Left ventricle myocardium inferior (tissue), 1 donor: ENCODE results near the gene RGCC. TPM values are rescaled to one million over a fixed set of nuclear protein-coding genes. Genes with fewer than 3 reads are reported as not detected.

Source experiments
- DNase-seq: peaks from one replicate; pipeline ENCODE4 v3.0.0-alpha.2; 2020
- H3K27ac ChIP-seq: fragments of 200-600 bp; replicated peaks from 2 replicates; pipeline ENCODE4 v1.8.0; 2021
- H3K27me3 ChIP-seq: fragments of 200-600 bp; 2 replicates; pipeline ENCODE4 v1.8.0; 2021; ENCODE audit warnings: low read depth
- H3K36me3 ChIP-seq: fragments of 200-600 bp; 2 replicates; pipeline ENCODE4 v1.8.0; 2021
- H3K4me1 ChIP-seq: fragments of 200-600 bp; 2 replicates; pipeline ENCODE4 v1.8.0; 2021
- H3K4me3 ChIP-seq: fragments of 200-600 bp; 2 replicates; pipeline ENCODE4 v1.8.0; 2021; ENCODE audit warnings: mild to moderate bottlenecking, moderate library complexity
- H3K9me3 ChIP-seq: fragments of 200-600 bp; replicated peaks from 2 replicates; pipeline ENCODE4 v1.8.0; 2021
- CTCF ChIP-seq: fragments of 200-600 bp; IDR thresholded peaks from 2 replicates; pipeline ENCODE4 v1.8.0; 2021; ENCODE audit warnings: antibody characterized with exemption, mild to moderate bottlenecking, borderline replicate concordance
- intact Hi-C: fragments of 100-400 bp; cut with micrococcal nuclease; formaldehyde crosslinking; loops from one replicate; pipeline ENCODE4 v1.11.0; 2022
- long read RNA-seq: library from polyadenylated mRNA; unstranded; transcript quantifications from one replicate; pipeline ENCODE4 v2.0.0, GENCODE V29; 2021
- total RNA-seq: library from RNA; stranded (reverse); fragmentation: NEBNext Ultra II Directional; extraction: Animal tissue kit (Norgen Biotek cat#: 25700); gene quantifications from one replicate; pipeline ENCODE4 v1.2.1, GENCODE V29; 2021
- donor health status: DM: no; HTN: yes; CAD: no; lungs with severe emphysema.

The RGCC gene, protein sequence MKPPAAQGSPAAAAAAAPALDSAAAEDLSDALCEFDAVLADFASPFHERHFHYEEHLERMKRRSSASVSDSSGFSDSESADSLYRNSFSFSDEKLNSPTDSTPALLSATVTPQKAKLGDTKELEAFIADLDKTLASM
- 45.8 TPM for total RNA-seq
- long read RNA-seq, transcript RGCC-201 (5 exons, 960 nt), result major isoform, 36 of 37 reads
- long read RNA-seq, partial matches to known transcripts, result 0 of 37 reads
- long read RNA-seq, other reads (novel, unspliced or antisense), result 1 of 37 reads

DNA sequence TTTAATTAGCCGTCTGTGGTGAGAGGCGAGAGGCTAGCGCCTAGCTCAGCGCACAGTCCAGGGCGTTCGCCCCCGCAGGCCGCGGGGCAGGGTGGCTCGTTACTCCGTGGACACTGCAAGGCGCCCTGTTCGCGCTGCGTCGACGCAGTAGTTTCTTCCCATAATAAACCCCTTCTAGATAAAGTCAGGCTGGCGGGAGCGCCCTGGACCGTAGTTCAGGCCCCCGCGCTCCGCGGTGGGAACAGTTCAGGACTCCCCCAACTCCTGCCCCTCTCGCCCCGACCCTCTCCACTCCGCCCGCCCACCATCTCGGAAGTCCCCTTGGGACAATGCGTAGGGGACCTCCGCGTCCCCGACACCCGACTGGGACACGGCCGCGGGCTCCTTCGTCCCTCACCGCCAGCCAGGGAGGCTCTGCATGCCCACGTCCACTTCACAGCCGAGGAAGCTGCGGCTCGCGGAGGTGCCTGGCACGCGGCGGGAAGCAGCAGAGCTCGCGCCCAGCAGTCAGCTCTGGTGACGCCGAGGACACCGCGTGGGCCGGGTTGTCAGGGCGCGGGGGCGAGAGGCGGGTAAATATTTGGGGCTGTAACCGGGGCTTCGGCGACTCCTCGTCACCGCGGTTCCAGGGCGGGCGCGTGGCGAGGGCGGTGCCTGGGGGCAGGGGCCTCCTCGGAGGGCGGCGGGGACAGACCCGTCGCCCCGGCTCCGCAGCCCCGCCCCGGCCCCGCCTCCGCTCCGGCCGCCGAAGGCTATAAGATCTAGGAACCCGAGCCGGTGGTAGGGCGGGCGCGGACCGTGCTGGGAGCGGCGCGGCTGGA is at the start of gene RGCC:
RGCC (plus strand) TSS at position 783 of the 821 bp plus-strand sequence. CDS start 158 bp downstream, outside the sequence.
- H3K9me3 ChIP-seq, result no peaks in the 10 kb centered on the region
- peaks cover 17% of the 10 kb centered on the region for H3K36me3 ChIP-seq
- peaks cover 29% of the 10 kb centered on the region for H3K4me1 ChIP-seq
- H3K4me3 ChIP-seq, result peak within 1 kb of the TSS; percentile 72
- H3K27me3 ChIP-seq, result peaks cover 49% of the 10 kb centered on the region
- intact Hi-C loops, result no loop called here
- peak within 1 kb of the TSS; percentile 79 for H3K27ac ChIP-seq
- TF ChIP-seq CTCF, result no peak
- peak; percentile 81 for DNase-seq

DNA sequence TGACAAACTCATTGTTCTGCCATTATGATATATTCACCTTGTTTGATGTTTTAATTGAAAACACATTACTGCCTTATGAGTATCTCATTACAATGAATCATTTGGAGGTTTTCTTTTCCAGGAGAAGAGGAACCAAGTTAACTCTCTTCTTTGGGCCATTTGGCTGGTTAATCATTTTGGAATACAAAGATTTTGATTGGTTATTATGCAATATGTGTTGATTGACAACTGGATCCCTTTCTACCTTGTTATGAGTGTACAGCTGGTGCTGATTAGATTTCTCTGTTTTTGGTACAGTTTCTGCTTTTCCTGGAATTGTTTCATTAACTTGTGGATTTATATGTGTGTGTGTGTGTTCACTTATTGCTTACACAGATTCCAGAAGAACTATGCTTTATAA is 49.2 kb upstream of the RGCC start:
- Histone ChIP-seq H3K4me1 (no peaks in the 10 kb centered on the region), H3K27me3 (no peaks in the 10 kb centered on the region), H3K27ac (no peak overlapping the region), H3K9me3 (peaks cover 5% of the 10 kb centered on the region), H3K36me3 (no peaks in the 10 kb centered on the region), H3K4me3 (no peak overlapping the region)
- no peak for DNase-seq
- intact Hi-C loops, result no loop called here
- no peak for TF ChIP-seq CTCF

DNA sequence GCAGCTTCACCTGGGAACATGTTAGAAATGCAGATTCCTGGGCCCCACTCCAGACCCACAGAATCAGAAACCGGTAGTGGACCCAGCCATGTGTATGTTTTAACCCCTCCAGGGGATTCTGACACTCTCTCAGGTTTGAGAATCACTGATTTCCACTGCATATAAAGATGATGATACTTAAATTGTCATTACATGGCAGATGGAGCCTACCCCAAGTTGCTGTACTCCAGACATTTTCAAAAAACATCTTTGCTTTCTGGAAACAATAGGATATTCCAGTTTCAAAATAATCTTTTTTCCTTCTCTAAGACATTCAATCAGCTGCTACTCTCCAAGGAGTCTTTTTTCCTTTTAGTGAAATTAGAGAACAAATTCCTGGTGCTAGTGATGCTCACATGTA is 48.6 kb upstream of the RGCC start:
- intact Hi-C loops, result no loop called here
- Histone ChIP-seq H3K9me3 (peaks cover 5% of the 10 kb centered on the region), H3K4me3 (no peak overlapping the region), H3K27ac (no peak overlapping the region), H3K36me3 (no peaks in the 10 kb centered on the region), H3K27me3 (no peaks in the 10 kb centered on the region), H3K4me1 (no peaks in the 10 kb centered on the region)
- TF ChIP-seq CTCF, result no peak
- no peak for DNase-seq

DNA sequence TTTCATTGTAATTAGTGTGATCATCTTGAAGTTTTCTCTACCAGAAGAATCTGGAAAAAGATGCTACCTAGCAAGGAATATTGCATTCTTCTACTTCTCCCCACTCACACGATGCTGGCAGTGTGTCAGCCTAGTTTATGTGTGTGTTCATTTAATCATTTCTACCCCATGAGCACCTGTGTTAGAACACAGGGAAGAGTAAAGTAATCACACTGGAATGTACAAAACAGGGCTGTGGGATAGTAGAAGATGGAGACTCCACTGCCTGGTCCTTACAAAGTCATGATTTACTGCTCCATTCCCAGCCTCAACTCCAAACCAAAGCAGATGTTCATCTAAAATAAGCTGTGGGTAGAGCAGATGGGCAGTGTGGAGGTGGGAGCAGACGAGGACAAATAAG is 47.7 kb upstream of the RGCC start:
- no peak for DNase-seq
- H3K4me3 ChIP-seq, result no peak overlapping the region
- H3K4me1 ChIP-seq, result no peaks in the 10 kb centered on the region
- H3K9me3 ChIP-seq, result peaks cover 5% of the 10 kb centered on the region
- intact Hi-C loops, result loop anchor here (10.0 kb wide), 1 partner anchor 245 kb away; no protein-coding TSS in a partner anchor
- no peak for TF ChIP-seq CTCF
- H3K27ac ChIP-seq, result no peak overlapping the region
- H3K36me3 ChIP-seq, result no peaks in the 10 kb centered on the region
- H3K27me3 ChIP-seq, result no peaks in the 10 kb centered on the region

DNA sequence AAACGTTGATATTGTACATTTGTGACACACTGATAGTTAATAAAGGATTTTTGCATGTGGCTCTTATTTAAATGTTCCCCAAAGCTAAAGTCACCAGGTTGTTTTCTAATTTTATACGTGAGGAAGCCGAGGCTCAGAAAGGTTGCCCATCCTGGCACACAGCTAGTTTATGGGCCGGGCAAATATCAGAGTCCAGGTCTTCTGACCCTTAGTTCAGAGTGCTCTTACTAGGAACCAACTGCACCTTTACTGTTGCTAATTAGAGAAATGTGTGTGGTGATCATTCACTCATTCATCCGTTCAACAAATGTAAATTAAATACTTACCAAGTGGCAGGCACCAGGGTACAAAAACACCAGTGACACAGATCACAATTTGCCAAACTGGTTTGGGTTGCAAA is 46.3 kb upstream of the RGCC start:
- Histone ChIP-seq H3K4me1 (no peaks in the 10 kb centered on the region), H3K9me3 (peaks cover 5% of the 10 kb centered on the region), H3K27me3 (no peaks in the 10 kb centered on the region), H3K36me3 (no peaks in the 10 kb centered on the region), H3K4me3 (no peak overlapping the region), H3K27ac (no peak overlapping the region)
- TF ChIP-seq CTCF, result no peak
- no peak for DNase-seq
- intact Hi-C loops, result loop anchor here (10.0 kb wide), 1 partner anchor 244 kb away; no protein-coding TSS in a partner anchor
